ENCODE results near the gene PDZRN4.

GRCh38 chr12:41380878-41381277 lies 192.8 kb downstream of the PDZRN4 start:
- TF ChIP-seq CTCF (IDR thresholded peaks at IDR 0.05; ENCODE audit: insufficient read depth, low read length, poor library complexity, severe bottlenecking) (no peak), EZH2phosphoT487 (conservative IDR thresholded peaks at IDR 0.05; ENCODE audit: low read length) (no peak)
